GM10266 (cell line): ENCODE measurements around the gene PRM1.

Source experiments
- DNase-seq: peaks from one replicate; pipeline ENCODE4 v3.0.0; 2012; ENCODE audit errors: extremely low spot score
- CTCF ChIP-seq: IDR thresholded peaks from 2 replicates; pipeline ENCODE4 v1.5.1; 2012; ENCODE audit warnings: mild to moderate bottlenecking, low read depth; ENCODE audit not compliant: control insufficient read depth, insufficient read depth; ENCODE audit errors: missing control alignments

The PRM1 gene

GRCh38 chr16:11326737-11327276 is 45.7 kb upstream of the PRM1 start:
- DNase-seq: no peak
- no peak for TF ChIP-seq CTCF

GRCh38 chr16:11326084-11326736 is 45.1 kb upstream of the PRM1 start:
- TF ChIP-seq CTCF: no peak
- no peak for DNase-seq

- DNase-seq: no peak
- no peak for TF ChIP-seq CTCF
Measured at GRCh38 chr16:11325404-11326083, 44.4 kb upstream of the PRM1 start.

GRCh38 chr16:11323551-11324336 is 42.6 kb upstream of the PRM1 start:
- TF ChIP-seq CTCF: no peak
- no peak for DNase-seq

GRCh38 chr16:11322823-11323222 is 41.7 kb upstream of the PRM1 start:
- DNase-seq: no peak
- TF ChIP-seq CTCF: no peak

- no peak for TF ChIP-seq CTCF
- no peak for DNase-seq
Measured at GRCh38 chr16:11321662-11322061, 40.5 kb upstream of the PRM1 start.
